Measurements from ENCODE around the gene AK8. TPM values are rescaled to one million over a fixed set of nuclear protein-coding genes. Genes with fewer than 3 reads are reported as not detected.

AK8 gene
- total and polyA plus RNA-seq, 2 donors from 2014 or later, result 6.2 to 6.3 TPM

DNA sequence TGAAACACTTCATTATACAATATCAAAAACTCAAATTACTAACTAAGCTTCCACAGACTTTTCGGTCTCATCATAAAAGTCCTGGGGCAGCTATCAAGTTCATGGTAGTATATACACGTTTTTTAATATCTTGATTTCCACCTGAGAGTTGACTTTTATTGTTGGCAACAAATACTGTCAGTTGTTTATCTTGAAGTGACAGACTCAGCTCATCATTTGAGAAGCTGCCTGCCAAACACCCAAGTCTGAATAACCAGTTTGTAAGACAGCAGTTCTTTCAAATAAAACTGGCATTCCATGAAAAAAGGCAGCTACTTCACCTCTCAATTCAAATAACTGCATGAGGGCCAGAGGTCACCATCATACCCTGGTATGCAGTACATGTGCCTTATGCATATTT is 31.2 kb upstream of the AK8 start:
- Histone ChIP-seq H3K4me3 (ENCODE audit: low read length in 3 of 3) (no peak overlapping the region), H3K4me1 (ENCODE audit: control insufficient read depth in 2 of 3, insufficient read depth in 2 of 3, low read depth in 1 of 3, low read length in 3 of 3) (no peaks in the 10 kb centered on the region), H3K27me3 (ENCODE audit: control insufficient read depth, insufficient read depth, low read length) (no peaks in the 10 kb centered on the region), H3K9me3 (ENCODE audit: control insufficient read depth in 2 of 3, insufficient read depth in 1 of 3, low read length in 3 of 3) (no peaks in the 10 kb centered on the region), H3K9ac (ENCODE audit: low read length in 3 of 3) (no peak overlapping the region), H3K27ac (ENCODE audit: low read depth in 2 of 2, low read length in 2 of 2) (no peak overlapping the region), H3K36me3 (ENCODE audit: control insufficient read depth in 2 of 3, insufficient read depth in 3 of 3, low read length in 3 of 3) (peaks cover 7 to 47% (median 23%) of the 10 kb centered on the region in 3 donors)
- intact Hi-C loops (cut with DNase I), result no loop called here
- no peak for FAIRE-seq
- no peak for DNase-seq
- TF ChIP-seq, protein P1, sequence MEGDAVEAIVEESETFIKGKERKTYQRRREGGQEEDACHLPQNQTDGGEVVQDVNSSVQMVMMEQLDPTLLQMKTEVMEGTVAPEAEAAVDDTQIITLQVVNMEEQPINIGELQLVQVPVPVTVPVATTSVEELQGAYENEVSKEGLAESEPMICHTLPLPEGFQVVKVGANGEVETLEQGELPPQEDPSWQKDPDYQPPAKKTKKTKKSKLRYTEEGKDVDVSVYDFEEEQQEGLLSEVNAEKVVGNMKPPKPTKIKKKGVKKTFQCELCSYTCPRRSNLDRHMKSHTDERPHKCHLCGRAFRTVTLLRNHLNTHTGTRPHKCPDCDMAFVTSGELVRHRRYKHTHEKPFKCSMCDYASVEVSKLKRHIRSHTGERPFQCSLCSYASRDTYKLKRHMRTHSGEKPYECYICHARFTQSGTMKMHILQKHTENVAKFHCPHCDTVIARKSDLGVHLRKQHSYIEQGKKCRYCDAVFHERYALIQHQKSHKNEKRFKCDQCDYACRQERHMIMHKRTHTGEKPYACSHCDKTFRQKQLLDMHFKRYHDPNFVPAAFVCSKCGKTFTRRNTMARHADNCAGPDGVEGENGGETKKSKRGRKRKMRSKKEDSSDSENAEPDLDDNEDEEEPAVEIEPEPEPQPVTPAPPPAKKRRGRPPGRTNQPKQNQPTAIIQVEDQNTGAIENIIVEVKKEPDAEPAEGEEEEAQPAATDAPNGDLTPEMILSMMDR (IDR thresholded peaks at IDR 0.05; ENCODE audit: borderline replicate concordance, extremely low read depth, insufficient read depth), result no peak

DNA sequence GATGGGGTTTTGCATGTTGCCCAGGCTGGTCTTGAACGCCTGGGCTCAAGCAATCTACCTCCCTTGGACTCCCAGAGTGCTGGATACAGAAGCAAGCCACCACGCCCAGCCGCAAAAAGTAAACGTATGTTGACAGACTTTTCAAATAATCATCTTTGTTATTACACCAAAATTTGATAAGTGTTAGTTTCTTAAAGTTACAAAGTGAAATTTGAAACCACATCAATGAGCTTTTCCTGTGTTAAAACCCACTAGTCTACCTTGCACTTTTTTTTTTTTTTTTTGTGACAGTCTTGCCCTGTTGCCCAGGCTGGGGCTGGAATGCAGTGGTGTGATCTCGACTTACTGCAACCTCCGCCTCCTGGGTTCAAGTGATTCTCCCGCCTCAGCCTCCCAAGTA is 30.6 kb upstream of the AK8 start:
- intact Hi-C loops (cut with DNase I), result no loop called here
- no peak for FAIRE-seq

DNA sequence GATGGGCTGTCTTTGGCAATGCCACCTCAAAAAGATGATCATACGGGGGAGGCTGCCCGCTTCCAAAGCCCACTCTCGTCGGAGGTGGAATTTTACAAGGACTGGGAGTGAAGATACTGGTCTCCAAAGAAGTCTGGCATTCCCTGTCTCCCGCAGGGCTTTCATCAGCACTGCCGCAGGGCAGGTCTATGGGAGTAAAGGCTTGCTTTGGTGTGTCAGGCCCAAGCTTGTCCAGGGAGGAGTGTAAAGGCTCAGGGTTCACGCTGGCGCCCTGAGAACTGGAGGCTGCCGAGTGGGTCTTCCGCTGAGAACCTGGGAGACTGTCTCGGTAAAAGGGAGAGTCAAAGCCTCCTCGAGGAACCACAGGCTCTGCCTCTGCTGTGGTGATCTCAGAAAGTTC is 27.6 kb upstream of the AK8 start:
- FAIRE-seq (no peak), DNase-seq (no peak)
- Histone ChIP-seq H3K27ac (ENCODE audit: low read depth in 2 of 2, low read length in 2 of 2) (no peak overlapping the region), H3K36me3 (ENCODE audit: control insufficient read depth in 2 of 3, insufficient read depth in 3 of 3, low read length in 3 of 3) (peaks cover 15 to 74% (median 42%) of the 10 kb centered on the region in 3 donors), H3K4me3 (ENCODE audit: low read length in 3 of 3) (no peak overlapping the region), H3K4me1 (ENCODE audit: control insufficient read depth in 2 of 3, insufficient read depth in 2 of 3, low read depth in 1 of 3, low read length in 3 of 3) (no peaks in the 10 kb centered on the region), H3K27me3 (ENCODE audit: control insufficient read depth, insufficient read depth, low read length) (no peaks in the 10 kb centered on the region), H3K9ac (ENCODE audit: low read length in 3 of 3) (no peak overlapping the region), H3K9me3 (ENCODE audit: control insufficient read depth in 2 of 3, insufficient read depth in 1 of 3, low read length in 3 of 3) (no peaks in the 10 kb centered on the region)
- intact Hi-C loops (cut with DNase I), result no loop called here
- TF ChIP-seq, protein P1 (IDR thresholded peaks at IDR 0.05; ENCODE audit: borderline replicate concordance, extremely low read depth, insufficient read depth), result no peak

More for the DNA sequence above, 30.6 kb upstream of the AK8 start:
- Histone ChIP-seq H3K4me3 (ENCODE audit: low read length in 3 of 3) (no peak overlapping the region), H3K9me3 (ENCODE audit: control insufficient read depth in 2 of 3, insufficient read depth in 1 of 3, low read length in 3 of 3) (no peaks in the 10 kb centered on the region), H3K9ac (ENCODE audit: low read length in 3 of 3) (no peak overlapping the region), H3K27me3 (ENCODE audit: control insufficient read depth, insufficient read depth, low read length) (no peaks in the 10 kb centered on the region), H3K27ac (ENCODE audit: low read depth in 2 of 2, low read length in 2 of 2) (no peak overlapping the region), H3K36me3 (ENCODE audit: control insufficient read depth in 2 of 3, insufficient read depth in 3 of 3, low read length in 3 of 3) (peaks cover 7 to 54% (median 30%) of the 10 kb centered on the region in 3 donors), H3K4me1 (ENCODE audit: control insufficient read depth in 2 of 3, insufficient read depth in 2 of 3, low read depth in 1 of 3, low read length in 3 of 3) (no peaks in the 10 kb centered on the region)
- TF ChIP-seq, protein P1 (IDR thresholded peaks at IDR 0.05; ENCODE audit: borderline replicate concordance, extremely low read depth, insufficient read depth), result no peak
- no peak for DNase-seq
